Measurements from ENCODE around the gene TOP3B.

GRCh38 chr22:22025320-22026156 lies 43.0 kb upstream of the TOP3B start:
- TF ChIP-seq ARNTL (CRISPR knock-in tag; IDR thresholded peaks at IDR 0.05; ENCODE audit: borderline replicate concordance, low read depth) (no peak), ZNF565 (CRISPR knock-in tag; conservative IDR thresholded peaks at IDR 0.05; ENCODE audit: low read depth) (no peak), ESRRG (CRISPR knock-in tag; IDR thresholded peaks at IDR 0.05) (no peak), ZNF70 (CRISPR knock-in tag; IDR thresholded peaks at IDR 0.05) (no peak), ZFP30 (CRISPR knock-in tag; IDR thresholded peaks at IDR 0.05) (no peak)

Measured in SK-N-SH treated with all-trans-retinoic acid at 6 μM for 48 hours (cell line).